ENCODE data around the gene MLX.
"Not testable (repeated sequence)": the region's sequence is repeated elsewhere in the genome, so short reads cannot be mapped to it uniquely, and the experiment has no call there.

MLX gene

GRCh38 chr17:42536372-42537155 lies 30.3 kb upstream of the MLX start:
- peak; percentile 83 for DNase-seq

- no peak for DNase-seq
Measured at GRCh38 chr17:42537156-42537805, 29.6 kb upstream of the MLX start.

- DNase-seq, result no peak
Measured at GRCh38 chr17:42537826-42538451, 29.0 kb upstream of the MLX start.

GRCh38 chr17:42538482-42538881 lies 28.4 kb upstream of the MLX start:
- no peak for DNase-seq

GRCh38 chr17:42540558-42540957 lies 26.3 kb upstream of the MLX start:
- DNase-seq, result not testable (repeated sequence)

GRCh38 chr17:42541041-42541833 lies 25.7 kb upstream of the MLX start:
- DNase-seq, result no peak

- no peak for DNase-seq
Measured at GRCh38 chr17:42543190-42544079, 23.5 kb upstream of the MLX start.

GRCh38 chr17:42544874-42545283 lies 22.0 kb upstream of the MLX start:
- DNase-seq, result no peak

- DNase-seq, result not testable (repeated sequence)
Measured at GRCh38 chr17:42545755-42546505, 21.0 kb upstream of the MLX start.

- no peak for DNase-seq
Measured at GRCh38 chr17:42547001-42547461, 19.9 kb upstream of the MLX start.

GRCh38 chr17:42547698-42548069 lies 19.2 kb upstream of the MLX start:
- DNase-seq, result no peak

GRCh38 chr17:42548070-42548837 lies 18.6 kb upstream of the MLX start:
- no peak for DNase-seq

- DNase-seq, result no peak
Measured at GRCh38 chr17:42548993-42549755, 17.7 kb upstream of the MLX start.

- not testable (repeated sequence) for DNase-seq
Measured at GRCh38 chr17:42552736-42553135, 14.2 kb upstream of the MLX start, which contains the start of gene HSD17B1. Gene HSD17B1 (plus strand): TSS chr17:42552923. CDS start chr17:42552934, 11 bp downstream.

- no peak for DNase-seq
Measured at GRCh38 chr17:42553161-42553818, 13.6 kb upstream of the MLX start.

- DNase-seq, result no peak
Measured at GRCh38 chr17:42553866-42554249, 13.0 kb upstream of the MLX start.

- peak; percentile 77 for DNase-seq
Measured at GRCh38 chr17:42554250-42555121, 12.4 kb upstream of the MLX start.

- no peak for DNase-seq
Measured at GRCh38 chr17:42555122-42555622, 11.7 kb upstream of the MLX start.

All from NCI-H226 (cell line).